EL (cell line): ENCODE results near the gene KRTAP5-1.

ENCODE experiments used
- DNase-seq: peaks from one replicate; pipeline ENCODE4 v3.0.0-alpha.2; 2016

Gene KRTAP5-1

DNA sequence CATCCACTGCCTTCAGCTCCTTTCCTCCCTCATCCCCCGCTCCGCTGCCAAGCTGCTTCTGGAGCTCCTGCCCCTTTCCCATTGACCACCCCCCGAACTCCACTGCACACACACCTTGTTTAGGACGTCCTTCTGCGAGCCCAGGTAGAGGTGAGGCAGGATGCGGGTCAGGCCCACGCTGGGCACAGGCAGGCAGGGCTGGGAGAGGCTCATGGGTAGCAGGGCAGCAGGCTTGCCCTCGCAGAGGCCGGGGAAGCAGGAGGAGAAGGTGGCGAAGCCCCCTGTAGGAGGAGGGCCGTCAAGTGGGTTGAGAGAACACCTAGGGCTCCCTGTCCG is 26.3 kb downstream of the KRTAP5-1 start:
- no peak for DNase-seq

DNA sequence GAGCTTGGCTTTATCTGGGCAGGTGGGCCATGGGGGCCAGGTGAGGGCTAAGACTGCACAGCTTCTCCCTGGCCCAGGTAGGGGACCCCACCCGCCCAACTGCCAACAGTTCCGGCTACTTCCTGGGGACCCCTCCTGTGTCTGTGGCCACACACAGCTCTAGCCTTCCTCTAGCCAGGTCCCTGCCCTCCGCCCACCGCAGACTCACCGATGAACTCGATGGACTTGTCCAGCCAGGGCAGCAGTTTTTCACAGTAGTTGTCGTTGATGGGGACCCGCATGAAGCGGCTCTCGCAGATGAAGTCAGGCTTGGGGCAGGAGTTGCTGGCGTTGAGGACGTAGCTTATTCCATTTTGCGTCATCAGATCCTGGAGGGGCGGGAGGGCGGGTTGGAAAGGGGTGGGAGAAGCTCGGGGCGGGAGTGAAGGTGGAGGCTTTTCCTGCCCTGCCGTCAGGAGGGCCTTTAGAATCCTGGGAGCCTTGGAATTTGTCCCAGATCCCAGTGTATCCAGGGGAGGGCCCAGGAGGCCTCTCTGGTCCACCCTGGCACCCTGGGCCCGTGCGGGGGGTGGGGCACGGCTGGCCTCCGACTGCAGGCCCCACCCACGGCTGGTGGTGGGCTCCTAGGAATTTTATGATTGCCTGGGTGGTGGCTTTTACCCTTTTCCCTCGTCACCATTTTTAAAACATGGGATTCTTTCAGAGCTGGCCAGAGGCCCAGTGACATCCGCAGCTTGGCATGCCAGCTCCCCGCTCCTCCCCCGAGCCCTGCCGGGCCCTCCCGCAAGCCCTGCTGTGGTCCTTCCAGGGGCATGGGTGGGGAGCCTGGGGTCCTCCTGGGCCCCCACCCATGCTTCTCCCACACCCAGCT is 26.9 kb downstream of the KRTAP5-1 start:
- peak; percentile 93 for DNase-seq

DNA sequence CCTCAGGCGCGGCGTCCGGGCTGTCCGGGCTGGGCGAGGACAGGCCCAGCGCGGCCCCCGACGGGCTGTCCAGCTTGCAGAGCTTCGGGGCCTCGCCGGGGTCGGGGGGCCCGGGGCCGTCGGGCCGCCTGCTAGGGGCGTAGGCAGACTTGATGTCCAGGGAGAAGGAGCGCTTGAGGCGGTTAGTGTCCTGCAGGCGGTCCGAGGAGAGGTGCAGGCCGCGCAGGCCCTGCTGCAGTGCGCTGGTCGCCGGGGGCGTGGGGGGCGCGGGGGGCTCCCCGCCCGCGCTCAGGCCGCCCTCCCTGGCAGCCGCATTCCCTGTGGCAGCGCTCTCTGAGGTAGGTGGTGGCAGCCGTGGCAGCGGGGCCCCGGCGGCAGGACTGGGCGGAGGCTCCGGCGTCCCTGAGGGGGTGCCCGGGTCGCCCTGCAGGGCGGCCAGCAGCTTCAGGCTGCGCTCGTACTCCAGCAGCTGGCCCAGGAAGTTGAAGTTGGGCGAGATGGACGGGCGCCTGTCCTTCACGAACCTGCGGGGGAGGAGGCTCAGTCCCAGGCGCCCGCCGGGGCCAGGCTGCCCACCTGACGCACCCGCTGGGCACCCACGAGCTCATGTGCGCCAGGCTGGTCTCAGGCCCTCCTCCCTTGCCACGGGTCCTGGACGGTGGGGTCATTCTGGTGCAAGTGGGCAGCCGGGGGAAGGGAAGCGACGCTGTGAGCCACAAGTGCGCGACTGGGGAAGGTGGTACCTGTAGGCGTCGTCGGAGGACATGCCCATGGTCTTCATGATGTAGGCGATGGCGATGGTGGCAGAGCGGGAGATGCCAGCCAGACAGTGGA is 27.8 kb downstream of the KRTAP5-1 start:
- DNase-seq: no peak

DNA sequence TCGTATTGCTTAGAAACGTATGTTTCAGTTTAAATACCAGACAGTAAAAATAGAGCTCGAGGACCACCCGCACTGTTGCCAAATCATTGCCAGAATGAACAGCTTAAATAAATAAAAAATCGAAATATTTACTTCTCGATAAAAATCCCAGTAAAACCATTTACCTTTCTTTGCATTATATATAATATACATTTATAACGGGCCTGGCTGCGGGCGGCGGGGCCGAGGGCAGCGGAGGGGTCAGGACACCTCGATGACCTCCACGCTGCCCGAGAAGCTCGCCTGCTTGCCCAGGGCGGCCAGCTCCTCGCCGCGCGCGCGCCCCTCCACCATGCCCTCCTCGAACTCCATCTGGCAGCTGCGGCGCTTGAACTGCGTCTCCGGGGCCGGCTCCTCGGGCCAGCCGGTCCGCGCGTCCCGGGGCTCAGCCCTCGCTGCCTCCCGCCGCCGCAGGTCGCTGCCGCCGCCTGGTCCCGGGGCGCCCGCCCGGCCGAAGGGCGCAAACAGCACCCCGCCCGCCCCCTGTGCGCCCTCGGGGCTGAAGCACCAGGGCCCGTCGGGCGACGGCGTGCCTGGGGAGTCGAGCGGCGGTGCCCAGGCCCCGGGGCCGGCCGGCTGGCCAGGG is 28.7 kb downstream of the KRTAP5-1 start:
- DNase-seq: no peak

DNA sequence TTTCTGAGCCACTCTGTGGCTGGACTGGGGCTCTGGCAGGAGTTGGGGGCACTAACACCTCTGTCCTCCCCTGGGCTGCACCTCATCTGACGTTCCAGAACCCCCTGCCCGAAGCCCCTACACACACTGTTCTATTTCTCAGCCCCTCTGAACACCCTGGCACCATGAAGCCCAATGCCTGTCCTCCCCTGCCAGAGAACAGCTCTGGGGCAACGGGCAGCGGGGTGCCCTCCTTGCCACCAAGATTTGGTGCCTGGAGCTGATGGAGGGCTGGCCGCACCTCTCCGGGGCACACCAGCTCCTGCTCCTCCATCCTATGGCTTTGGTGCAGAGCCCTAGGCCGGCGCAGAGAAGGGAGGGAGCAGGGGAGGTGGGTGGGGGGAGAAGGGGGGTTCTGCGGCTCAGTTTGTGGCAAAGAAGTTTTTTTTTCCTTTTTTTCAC is 29.4 kb downstream of the KRTAP5-1 start:
- no peak for DNase-seq

DNA sequence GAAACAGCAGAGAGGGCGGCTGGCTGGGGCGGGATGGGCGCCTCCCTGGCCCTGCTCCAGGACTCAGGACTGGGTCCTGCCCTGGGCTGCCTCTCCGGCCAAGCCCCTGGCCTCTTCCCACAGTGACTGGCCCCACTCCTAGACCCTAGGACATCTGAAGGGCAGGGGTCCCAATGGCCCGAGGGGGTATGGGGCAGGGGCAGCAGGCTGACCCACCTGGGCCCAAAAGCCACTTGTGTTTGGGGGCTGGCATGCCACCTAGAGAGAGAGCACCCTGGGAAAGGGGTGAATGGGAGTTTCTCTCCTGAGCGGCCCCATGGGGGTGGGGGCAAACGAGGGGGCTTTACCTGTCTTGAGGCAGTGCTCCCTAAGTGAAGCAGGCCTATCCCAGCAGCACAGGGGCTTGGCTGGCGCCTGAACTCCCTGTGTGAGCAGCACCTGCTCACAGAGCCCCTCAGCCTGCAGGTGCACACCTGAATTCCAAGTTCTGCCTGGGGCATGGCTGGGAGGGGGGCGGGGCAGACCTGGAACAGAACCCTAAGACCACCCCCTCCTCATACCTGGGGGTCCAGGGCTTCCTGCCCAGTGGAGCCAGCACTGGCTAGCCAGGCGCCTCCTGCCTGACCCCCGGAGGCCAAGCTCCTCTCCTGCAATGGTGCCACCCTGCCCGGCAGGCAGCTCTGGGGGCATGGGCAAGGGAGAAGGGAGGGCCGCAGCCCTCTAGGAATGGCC is 29.9 kb downstream of the KRTAP5-1 start:
- DNase-seq: no peak

DNA sequence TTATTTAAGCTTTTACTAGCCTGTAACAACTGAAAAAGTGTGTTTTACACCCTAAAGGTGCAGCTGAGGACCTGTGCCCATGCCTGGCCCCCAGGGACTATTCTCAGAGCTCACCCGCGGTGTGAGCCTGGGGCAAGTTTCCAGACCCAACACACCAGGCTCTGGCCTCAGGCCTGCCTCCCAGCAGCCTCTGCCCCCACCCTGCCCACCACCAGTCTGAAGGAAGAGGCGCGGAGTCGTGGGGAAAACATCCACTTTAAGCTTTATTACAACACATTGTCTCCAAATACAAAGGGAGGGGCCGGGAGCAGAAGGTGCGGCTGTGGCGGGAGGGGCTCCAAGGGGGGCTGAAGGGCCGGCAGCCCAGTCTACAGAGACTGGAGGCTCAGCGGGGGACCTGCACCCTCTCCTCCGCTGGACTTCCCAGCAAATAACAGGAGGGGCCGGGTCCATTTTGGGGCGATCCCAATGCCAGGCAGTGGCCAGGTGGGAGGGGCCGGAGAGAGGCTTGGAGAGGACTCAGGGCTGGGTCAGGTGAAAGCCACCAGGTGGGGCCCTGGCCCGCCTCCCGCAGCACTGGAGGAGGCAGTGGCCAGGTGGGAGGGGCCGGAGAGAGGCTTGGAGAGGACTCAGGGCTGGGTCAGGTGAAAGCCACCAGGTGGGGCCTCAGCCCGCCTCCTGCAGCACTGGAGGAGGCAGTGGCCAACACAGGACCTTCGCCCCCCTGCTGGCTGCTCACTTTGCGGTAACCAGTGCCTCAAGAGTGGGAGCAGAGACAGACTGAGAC is 31.1 kb downstream of the KRTAP5-1 start:
- no peak for DNase-seq

DNA sequence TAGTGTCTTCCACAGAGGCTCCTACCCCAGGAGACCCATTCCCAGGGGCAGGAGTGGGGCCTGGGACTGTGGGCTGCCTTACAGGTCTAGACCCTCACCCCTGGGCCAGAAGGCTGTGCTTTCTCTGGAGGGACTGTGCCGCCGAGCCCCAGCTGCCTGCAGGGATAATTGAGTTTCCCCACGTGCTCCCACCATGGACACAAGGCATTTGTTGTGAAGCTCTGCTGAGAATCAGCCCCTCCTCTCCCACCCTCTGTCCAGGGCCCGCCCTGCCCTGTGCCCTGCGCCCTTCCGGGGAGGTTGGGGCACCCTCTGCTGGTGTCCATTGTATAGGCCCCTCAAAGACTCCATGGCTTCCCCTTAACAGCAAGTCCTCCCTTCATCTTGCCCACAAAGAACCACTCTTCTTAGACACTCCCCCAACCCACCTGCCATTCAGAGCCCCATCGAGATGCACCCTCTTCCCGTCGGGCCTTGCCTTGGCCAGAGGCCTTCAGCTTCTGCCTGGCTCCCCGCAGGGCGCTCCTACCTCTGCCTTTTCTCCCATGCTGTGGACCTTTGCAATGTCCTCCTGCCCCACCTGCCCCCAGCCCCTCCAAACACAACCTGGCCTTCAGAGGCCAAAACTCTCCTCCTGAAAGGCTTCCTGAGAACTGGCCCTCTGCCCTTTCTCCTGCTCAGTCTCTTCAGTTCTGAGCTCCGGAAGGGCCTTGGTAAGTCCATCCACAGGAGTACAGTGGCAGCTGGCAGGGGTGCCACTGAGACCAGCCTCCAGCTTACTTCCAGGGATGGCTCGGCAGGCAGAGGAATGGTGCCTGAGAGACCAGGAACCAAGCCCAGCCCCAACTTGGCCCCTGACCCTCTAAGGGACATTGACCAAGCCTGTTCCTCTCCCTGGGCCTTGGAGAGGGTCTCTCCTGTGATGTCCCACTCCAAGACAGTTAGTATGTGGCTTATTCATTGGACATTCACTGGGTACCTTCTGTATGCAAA is 35.4 kb downstream of the KRTAP5-1 start:
- no peak for DNase-seq

DNA sequence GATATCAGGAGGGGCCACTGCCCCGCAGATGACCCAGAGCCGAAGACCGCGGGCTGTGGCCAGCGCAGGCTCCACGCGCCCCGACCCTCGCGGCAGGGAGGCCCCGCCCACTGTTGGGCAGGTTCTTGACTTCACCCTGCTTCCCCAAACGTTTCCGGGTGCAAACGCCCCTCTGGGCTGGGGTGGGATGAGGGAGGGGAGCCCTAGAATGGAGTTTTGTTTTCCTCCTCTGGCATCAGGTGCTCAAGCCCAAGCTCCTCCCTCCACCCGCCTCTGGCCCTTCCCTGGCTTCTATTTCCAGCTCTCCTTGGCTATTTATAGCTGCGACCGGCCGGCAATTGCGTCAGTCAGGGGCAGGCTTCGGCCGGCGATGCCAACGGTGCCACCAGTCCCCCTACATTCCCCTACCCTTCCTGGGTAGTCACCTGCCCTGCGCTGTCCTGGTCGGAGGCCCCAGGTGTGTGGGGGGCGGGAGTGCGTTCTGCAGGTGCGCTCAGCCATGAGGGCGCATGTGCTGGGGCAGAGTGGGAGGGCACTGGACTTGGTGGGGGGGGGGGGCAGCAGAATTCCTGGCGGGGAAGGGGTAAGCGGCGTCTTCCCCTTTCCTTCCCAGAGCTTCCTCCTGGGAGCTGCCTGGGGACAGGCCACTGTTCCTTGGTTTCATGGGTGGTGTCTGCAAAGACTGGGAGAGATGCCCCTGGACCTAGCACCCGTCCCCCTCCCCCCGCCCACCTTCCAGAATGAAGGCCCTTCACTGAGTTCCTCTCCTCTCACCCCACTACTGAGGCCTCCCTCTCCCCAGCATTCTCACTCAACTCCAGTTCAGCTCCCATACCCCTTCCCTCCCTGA is 36.6 kb downstream of the KRTAP5-1 start:
- DNase-seq: peak; percentile 64

DNA sequence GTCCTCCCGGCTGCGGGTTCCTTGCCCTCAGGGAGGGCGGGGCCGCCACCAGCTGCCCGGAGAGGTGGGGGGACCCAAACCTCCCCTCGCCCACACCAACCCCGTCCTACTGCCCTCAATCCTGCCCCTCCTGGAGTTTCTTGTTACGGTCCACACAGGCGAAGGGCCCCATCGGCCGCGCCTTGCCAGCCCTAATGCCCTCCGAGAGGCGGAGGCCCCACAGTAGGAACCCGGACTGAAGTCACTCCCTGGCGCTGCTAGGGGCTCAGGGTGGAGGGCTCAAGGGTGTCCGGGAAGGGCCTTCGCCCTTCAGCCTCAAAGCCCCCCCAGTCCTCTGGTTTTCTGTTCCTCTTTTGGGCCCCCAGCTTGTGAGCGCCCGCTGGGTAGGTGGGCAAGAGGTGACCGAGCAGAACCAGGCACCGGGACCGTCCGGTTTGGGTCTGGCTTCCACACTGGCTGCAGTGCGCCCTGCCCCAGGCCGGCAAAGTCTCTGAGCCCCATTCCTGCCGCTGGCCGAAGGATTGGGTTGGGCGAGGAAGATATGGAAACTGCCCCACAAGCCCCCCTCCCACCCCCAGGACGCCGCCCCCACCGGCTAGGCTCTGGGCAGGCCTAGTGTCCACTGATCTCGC is 37.5 kb downstream of the KRTAP5-1 start:
- DNase-seq: no peak

DNA sequence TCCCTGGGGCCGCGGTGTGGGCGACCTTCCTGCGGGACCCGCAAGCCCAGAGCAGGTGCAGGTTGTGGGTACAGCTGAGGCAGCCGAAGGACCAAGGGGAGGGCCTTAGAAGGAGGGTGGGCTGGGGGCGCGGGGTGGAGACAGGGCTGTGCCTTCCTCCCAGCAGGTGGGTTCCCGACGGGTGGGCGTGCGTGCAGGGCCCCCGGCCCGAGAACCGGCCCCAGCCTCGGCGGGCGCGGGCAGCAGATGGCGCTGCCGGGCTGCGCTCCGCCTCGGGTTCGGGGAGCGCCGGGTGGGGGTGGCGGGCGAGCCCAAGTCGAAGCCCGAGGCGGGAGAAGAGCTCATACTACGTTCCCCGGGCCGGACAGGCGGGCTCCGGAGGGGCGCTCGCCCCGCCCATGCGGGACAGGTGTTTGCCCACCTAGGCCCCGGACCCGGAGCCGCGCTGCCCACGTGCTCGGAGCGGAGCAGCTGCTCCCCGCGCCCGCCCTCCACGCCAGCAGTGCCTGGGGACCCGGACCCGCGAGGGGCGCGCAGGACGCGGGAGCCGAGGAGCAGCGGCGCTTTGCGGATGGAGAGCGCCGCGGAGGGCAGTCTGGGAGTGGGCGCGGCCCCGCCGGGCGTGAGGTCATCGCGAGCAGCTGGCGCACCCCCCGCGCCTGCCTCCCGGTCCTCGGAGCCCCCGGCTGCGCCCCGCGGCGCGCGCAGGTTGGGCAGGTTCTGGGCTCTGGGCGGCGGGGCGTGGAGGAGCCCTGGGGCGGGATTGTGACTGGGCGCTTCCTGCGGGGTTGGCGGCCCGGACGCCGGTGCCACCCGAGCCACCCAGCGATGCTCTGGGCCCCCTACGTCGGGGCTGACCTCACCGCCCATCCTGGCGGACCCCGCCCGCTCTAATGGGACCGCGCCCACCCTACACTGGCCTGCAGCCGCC is 38.3 kb downstream of the KRTAP5-1 start:
- DNase-seq: peak; percentile 53

DNA sequence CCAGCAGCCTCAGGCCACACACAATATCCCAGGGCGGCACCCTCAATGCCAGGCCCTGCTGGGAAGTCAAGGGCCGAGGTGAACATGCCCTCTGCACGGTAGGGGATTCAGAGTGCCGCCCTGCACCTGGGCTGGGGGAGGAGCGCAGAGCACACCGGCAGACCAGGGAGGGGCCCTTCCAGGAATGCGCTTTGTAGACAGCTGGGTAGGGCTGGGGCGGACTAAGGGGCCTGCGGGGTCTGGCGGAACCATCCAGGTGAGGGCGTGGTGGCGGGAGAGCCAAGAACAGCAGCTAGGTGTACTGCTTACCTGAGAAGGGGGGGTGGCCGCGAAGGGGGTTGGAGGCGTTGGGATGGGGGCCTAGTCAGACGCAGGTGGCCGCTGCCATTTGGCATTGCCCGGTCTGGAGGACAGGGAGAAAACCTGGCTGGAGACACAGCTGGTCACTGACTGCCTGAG is 39.0 kb downstream of the KRTAP5-1 start:
- DNase-seq: no peak

DNA sequence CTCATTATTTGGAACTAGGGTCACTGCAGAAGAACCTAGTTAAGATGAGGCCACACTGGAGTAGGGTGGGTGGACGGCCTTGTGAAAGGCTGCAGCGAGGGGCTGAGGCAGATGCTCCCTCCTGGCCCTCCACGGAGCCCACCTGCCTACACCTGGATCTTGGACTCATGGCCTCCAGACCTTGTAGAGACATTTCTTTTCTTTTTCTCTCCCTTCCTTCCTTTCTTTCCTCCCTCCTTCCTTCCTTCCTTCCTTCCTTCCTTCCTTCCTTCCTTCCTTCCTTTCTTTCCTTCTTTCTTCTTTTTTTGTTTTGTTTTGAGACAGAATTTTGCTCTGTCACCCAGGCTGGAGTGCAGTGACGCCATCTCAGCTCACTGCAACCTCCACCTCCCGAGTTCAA is 39.7 kb downstream of the KRTAP5-1 start:
- no peak for DNase-seq

DNA sequence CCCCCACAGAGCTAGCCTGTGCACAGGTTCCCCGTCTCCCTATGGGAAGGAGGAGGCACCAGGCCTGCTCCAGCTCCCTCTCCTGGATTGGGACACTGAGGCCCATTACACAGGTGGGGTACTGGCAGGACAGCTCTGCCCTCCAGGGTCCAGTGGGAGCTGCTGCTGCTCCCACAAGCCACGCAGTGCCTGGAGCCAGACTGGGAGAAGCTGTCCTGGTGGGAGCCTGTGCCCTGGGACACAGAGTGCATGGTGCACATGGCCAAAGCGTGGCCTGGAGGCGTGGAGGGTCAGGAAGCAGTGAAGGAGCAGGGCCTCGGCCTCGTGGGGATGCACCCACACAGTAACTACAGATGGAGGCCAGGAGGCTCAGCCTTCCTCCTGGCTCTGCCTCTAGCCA is 40.5 kb downstream of the KRTAP5-1 start:
- DNase-seq: no peak

DNA sequence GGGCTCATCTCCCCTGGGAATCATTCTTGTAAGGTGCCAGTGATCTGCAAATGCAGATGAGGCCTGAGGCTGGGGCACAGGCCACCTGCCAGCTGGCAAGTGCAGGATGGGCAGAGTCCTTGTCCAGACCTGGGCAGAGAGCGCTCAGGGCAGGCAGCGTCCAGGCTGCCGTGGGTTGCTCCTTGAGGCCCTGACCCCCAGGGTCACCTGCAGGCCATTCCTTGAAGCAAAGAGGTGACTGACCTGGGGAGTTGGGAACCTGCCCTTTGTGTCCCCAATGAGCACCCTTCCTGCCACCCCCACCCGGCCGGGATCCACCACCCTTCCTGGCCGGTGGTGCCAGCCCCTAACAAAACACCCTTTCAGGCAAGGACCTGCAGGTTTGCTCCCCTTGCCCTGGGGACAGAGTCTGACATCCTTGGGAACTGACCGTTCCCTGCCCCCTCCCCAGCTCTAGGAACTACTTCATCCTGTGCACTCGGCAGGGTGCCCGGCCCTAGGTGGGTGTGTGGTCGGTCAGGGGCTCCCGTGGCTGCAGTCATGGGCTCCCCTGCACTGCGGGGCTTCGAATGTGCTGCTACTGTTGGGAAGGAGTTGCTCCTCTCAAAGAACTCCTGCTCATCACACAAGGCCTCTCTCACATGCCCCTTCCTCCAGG is 41.3 kb downstream of the KRTAP5-1 start:
- no peak for DNase-seq

DNA sequence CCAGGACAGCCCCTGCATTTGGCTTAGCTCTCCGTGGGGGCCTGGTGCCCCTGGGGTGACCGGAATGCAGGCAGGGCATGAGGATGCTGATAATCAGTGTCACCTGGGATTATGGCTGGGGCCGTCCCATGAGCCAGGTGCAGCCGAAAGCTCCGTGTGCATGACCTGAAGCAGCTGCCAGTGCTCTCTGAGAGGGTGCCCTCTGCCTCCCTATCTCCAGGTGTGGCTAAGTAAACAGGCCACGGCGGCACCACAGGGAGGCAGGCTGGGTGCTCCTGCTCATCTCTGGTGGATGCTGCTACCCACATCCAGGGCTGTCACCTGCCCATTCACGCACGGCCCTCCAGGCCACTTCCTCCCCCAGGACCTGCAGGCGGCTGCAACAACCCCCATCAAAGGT is 42.8 kb downstream of the KRTAP5-1 start:
- DNase-seq: no peak

DNA sequence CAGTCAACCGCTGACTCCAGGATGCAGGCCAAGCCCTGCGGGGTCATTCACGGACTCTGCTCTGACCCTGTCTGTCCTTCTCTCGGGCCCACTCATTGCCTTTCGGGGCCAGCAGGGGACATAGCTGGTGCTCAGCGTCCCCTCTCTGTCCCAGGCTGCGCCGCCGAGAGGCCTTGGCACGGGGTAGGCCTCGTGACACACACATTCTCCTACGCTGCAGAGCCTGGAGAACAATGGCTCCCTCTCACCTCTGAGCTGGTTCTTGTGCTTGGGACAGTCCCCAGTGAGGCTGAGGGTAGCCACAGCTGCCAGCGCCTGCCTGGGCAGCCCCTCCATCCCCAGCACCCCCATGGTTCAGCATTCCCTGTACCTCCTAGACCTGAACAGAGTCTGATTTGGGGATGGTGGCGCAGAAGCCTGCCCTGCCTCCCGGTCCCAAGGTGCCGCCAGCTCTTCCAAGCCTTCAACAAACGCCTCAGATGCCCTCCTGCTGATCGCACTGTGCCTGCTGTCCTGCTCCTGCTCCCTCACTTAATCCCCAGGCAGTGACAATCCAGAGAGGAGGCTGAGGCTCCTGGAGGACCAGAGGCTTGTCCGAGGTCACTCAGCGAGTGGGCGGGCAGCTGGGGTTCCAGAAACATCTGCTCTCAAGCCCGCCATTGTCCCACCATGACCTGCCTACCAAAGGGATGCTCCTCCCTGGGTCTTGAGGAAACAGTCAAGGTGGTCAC is 43.4 kb downstream of the KRTAP5-1 start:
- DNase-seq: no peak
